SH-SY5Y (cell line): ENCODE results near the gene KRTAP2-3.

Experiments used
- GATA2 ChIP-seq: IDR thresholded peaks from 2 replicates; pipeline ENCODE4 v1.6.1; 2011; ENCODE audit warnings: mild to moderate bottlenecking, low read depth, low read length
- GATA3 ChIP-seq: IDR thresholded peaks from 2 replicates; pipeline ENCODE4 v1.6.1; 2011; ENCODE audit warnings: low read depth, mild to moderate bottlenecking, low read length, moderate library complexity

- no peak for TF ChIP-seq GATA2
- TF ChIP-seq GATA3, result no peak
Measured at GRCh38 chr17:41098481-41098880, 38.6 kb upstream of the KRTAP2-3 start.
